ENCODE measurements around the gene GIPC2.

- TF ChIP-seq CTCF (IDR thresholded peaks at IDR 0.05), result no peak
- no peak for TF ChIP-seq POLR2A (IDR thresholded peaks at IDR 0.05)
Measured at GRCh38 chr1:78047631-78048030, 1.9 kb downstream of the GIPC2 start.

Data from lower leg skin (tissue), 3 donors.